Panc1 (cell line): Measurements from ENCODE around the gene SLC2A2. TPM values are rescaled to one million over a fixed set of nuclear protein-coding genes. Genes with fewer than 3 reads are reported as not detected.

Source experiments
- ATAC-seq: fragments of 200-7000 bp; cut with Tn5 transposase; 2 replicates; pipeline ENCODE4 v1.9.1; 2020; ENCODE audit warnings: mild to moderate bottlenecking, moderate library complexity
- BruUV-seq: library from RNA; stranded (reverse); fragments of 400-500 nt; replicated peaks from 2 replicates; lab custom pipeline; 2021; lab: Mats Ljungman, UMichigan
- CTCF ChIA-PET: fragments of 300-600 bp; sonication (Branson Sonifier 250); formaldehyde crosslinking; loops from one replicate; lab custom pipeline; 2022; ENCODE audit warnings: antibody characterized with exemption; lab: Charles Lee
- POLR2A ChIA-PET: fragments of 300-600 bp; sonication (Branson Sonifier 250); formaldehyde crosslinking; loops from one replicate; lab custom pipeline; 2022; ENCODE audit warnings: antibody characterized with exemption; lab: Charles Lee
- DNase-seq: peaks from one replicate; pipeline ENCODE4 v3.0.0-alpha.2; 2010; ENCODE audit warnings: low read depth, low spot score
- H3K27ac ChIP-seq: 2 replicates; pipeline ENCODE4 v1.5.1; 2011; ENCODE audit warnings: mild to moderate bottlenecking, low read length, inconsistent platforms
- H3K27me3 ChIP-seq: fragments of 200-500 bp; sonication (Bioruptor generic); 2 replicates; pipeline ENCODE4 v1.6.0; 2014; ENCODE audit warnings: low read length, inconsistent platforms; ENCODE audit not compliant: control insufficient read depth, insufficient read depth
- H3K36me3 ChIP-seq: fragments of 200-500 bp; sonication (Bioruptor generic); 2 replicates; pipeline ENCODE4 v1.5.1; 2014; ENCODE audit warnings: inconsistent platforms, mild to moderate bottlenecking, low read length, moderate library complexity; ENCODE audit not compliant: control insufficient read depth, insufficient read depth
- H3K4me1 ChIP-seq: 2 replicates; pipeline ENCODE4 v1.5.1; 2011; ENCODE audit warnings: inconsistent platforms, mild to moderate bottlenecking, low read length, moderate library complexity; ENCODE audit not compliant: control insufficient read depth, insufficient read depth
- H3K4me3 ChIP-seq, 2 experiments: 2 replicates each; pipeline ENCODE4 v1.5.1; 2011 to 2012; ENCODE audit warnings: low read depth in 2 of 2, low read length in 2 of 2, mild to moderate bottlenecking in 2 of 2, inconsistent platforms in 1 of 2, moderate library complexity in 1 of 2
- H3K9me3 ChIP-seq: fragments of 200-500 bp; sonication (Bioruptor generic); 2 replicates; pipeline ENCODE4 v1.5.1; 2014; ENCODE audit warnings: low read depth, mild to moderate bottlenecking, inconsistent platforms, low read length, moderate library complexity; ENCODE audit not compliant: control insufficient read depth, insufficient read depth
- CTCF ChIP-seq: fragments of 450-650 bp; IDR thresholded peaks from 2 replicates; pipeline ENCODE4 v1.5.1; 2017; ENCODE audit warnings: mild to moderate bottlenecking
- POLR2AphosphoS5 ChIP-seq: IDR thresholded peaks from 2 replicates; pipeline ENCODE4 v1.6.1; 2012; ENCODE audit warnings: mild to moderate bottlenecking, low read depth, low read length, moderate library complexity
- REST ChIP-seq, 2 experiments: IDR thresholded peaks; 2 replicates each; pipeline ENCODE4 v1.6.1; 2011 to 2012; ENCODE audit warnings: low read depth in 2 of 2, control low read depth in 1 of 2, low read length in 1 of 2, mild to moderate bottlenecking in 1 of 2, moderate library complexity in 1 of 2; ENCODE audit not compliant: insufficient read depth in 1 of 2
- SIN3A ChIP-seq: IDR thresholded peaks from 2 replicates; pipeline ENCODE4 v1.6.1; 2012; ENCODE audit warnings: low read depth, mild to moderate bottlenecking, low read length, moderate library complexity, borderline replicate concordance; ENCODE audit not compliant: insufficient read depth
- TCF7L2 ChIP-seq: IDR thresholded peaks from 2 replicates; pipeline ENCODE4 v1.6.1; 2011; ENCODE audit warnings: mild to moderate bottlenecking, low read depth, low read length, inconsistent platforms
- in situ Hi-C: cut with HindIII; loops from 2 replicates; pipeline ENCODE4 v1.10.0; 2016; ENCODE audit warnings: low sequenced_read_pairs, low pct_unique_long_range_greater_than_20kb
- intact Hi-C: fragments of 100-400 bp; cut with micrococcal nuclease; formaldehyde crosslinking; loops from one replicate; pipeline ENCODE4 v1.10.0; 2022; ENCODE audit not compliant: unreplicated experiment
- total RNA-seq: library from RNA; stranded (reverse); gene quantifications from one replicate; pipeline ENCODE4 v1.2.1, GENCODE V29; 2021; ENCODE audit not compliant: unreplicated experiment

Gene SLC2A2
- total RNA-seq, 1 experiment from 2014 or later: 0.13 TPM

- POLR2A ChIA-PET: no interaction called here
- H3K36me3 ChIP-seq: no peaks in the 10 kb centered on the region
- no peak overlapping the region for H3K4me3 ChIP-seq
- no peaks in the 10 kb centered on the region for H3K4me1 ChIP-seq
- H3K27ac ChIP-seq: no peak overlapping the region
- BruUV-seq: no TSS peak
- H3K27me3 ChIP-seq: no peaks in the 10 kb centered on the region
- TF ChIP-seq POLR2AphosphoS5 (no peak), CTCF (no peak), TCF7L2 (no peak), SIN3A (no peak), REST (IDR thresholded peaks at IDR 0.05; ENCODE audit: insufficient read depth in 1 of 2, low read depth in 2 of 2, low read length in 1 of 2) (no peak)
- no peak for ATAC-seq
- intact Hi-C loops (no loop called here), in situ Hi-C loops (no loop called here)
- no peaks in the 10 kb centered on the region for H3K9me3 ChIP-seq
- no peak for DNase-seq
- CTCF ChIA-PET: no interaction called here
These were observed 73.3 kb downstream of the SLC2A2 start for GRCh38 chr3:170953229-170953628.

- H3K4me3 ChIP-seq: no peak overlapping the region
- DNase-seq (no peak), ATAC-seq (no peak)
- in situ Hi-C loops (no loop called here), intact Hi-C loops (no loop called here)
- H3K9me3 ChIP-seq: no peaks in the 10 kb centered on the region
- no peaks in the 10 kb centered on the region for H3K4me1 ChIP-seq
- H3K36me3 ChIP-seq: no peaks in the 10 kb centered on the region
- ChIA-PET CTCF (no interaction called here), POLR2A (no interaction called here)
- no peak overlapping the region for H3K27ac ChIP-seq
- no TSS peak for BruUV-seq
- H3K27me3 ChIP-seq: no peaks in the 10 kb centered on the region
- TF ChIP-seq REST (IDR thresholded peaks at IDR 0.05; ENCODE audit: insufficient read depth in 1 of 2, low read depth in 2 of 2, low read length in 1 of 2) (no peak), CTCF (no peak), TCF7L2 (no peak), POLR2AphosphoS5 (no peak), SIN3A (no peak)
These were observed 77.3 kb downstream of the SLC2A2 start for GRCh38 chr3:170949211-170949610.
